Thyroid gland (tissue), 4 donors: ENCODE results near the gene USP28. TPM values are rescaled to one million over a fixed set of nuclear protein-coding genes. Genes with fewer than 3 reads are reported as not detected.
"Not testable (repeated sequence)": the region's sequence is repeated elsewhere in the genome, so short reads cannot be mapped to it uniquely, and the experiment has no call there.

Experiments used
- DNase-seq, 2 donors: peaks; one replicate each; pipeline ENCODE4 v3.0.0-alpha.2; 2019
- H3K27ac ChIP-seq, 3 donors: fragments of 200-600 bp; sonication (generic); 1 replicate in 2 of 3; 2 replicates in 1 of 3; pipeline ENCODE4 v1.5.1; 2016 to 2019; ENCODE audit warnings: mild to moderate bottlenecking in 1 of 3, moderate library complexity in 1 of 3
- H3K27me3 ChIP-seq: fragments of 200-600 bp; sonication (generic); one replicate; pipeline ENCODE4 v1.5.1; 2019
- H3K36me3 ChIP-seq, 2 donors: fragments of 200-600 bp; sonication (generic); one replicate each; pipeline ENCODE4 v1.5.1; 2016 to 2019
- H3K4me1 ChIP-seq, 2 donors: fragments of 200-600 bp; sonication (generic); one replicate each; pipeline ENCODE4 v1.5.1; 2017 to 2019
- H3K4me3 ChIP-seq, 3 donors: fragments of 200-600 bp; sonication (generic); replicated peaks in 1 of 3; 1 replicate in 2 of 3; 2 replicates in 1 of 3; pipeline ENCODE4 v1.5.1; 2016; ENCODE audit warnings: mild to moderate bottlenecking in 1 of 3
- H3K9me3 ChIP-seq: fragments of 200-600 bp; sonication (generic); one replicate; pipeline ENCODE4 v1.5.1; 2017
- POLR2A ChIP-seq, 2 donors: fragments of 450-650 bp; IDR thresholded peaks; one replicate each; pipeline ENCODE4 v1.6.1; 2017; ENCODE audit warnings: antibody characterized with exemption in 2 of 2, mild to moderate bottlenecking in 2 of 2, moderate library complexity in 1 of 2
- WGBS, 2 donors: methylation state at CpG; one replicate each; pipeline ENCODE4 v1.1.5; 2017; 5-methylcytosine and 5-hydroxymethylcytosine counted together
- intact Hi-C: fragments of 100-400 bp; cut with DNase I; formaldehyde crosslinking; loops from one replicate; pipeline ENCODE4 v1.15.1; 2023
- total RNA-seq, 4 donors: library from RNA; depleted of rRNA; stranded (reverse); fragments of >200 nt; gene quantifications; one replicate each; pipeline ENCODE4 v1.2.3, GENCODE V29; 2016
- TF ChIP-seq, protein P1 (sequence below), 6 experiments: fragments of 200-600 bp in 3 of 6; fragments of 450-650 bp in 3 of 6; sonication (generic) in 3 of 6; IDR thresholded peaks; one replicate each; pipeline ENCODE4 v1.5.1; 2016 to 2019; ENCODE audit warnings: antibody characterized with exemption in 6 of 6, mild to moderate bottlenecking in 2 of 6, inconsistent platforms in 1 of 6, moderate library complexity in 1 of 6

USP28 gene
- total RNA-seq, 4 donors from 2014 or later = 15.3 to 36.7 (median 26.2) TPM

- H3K4me1 ChIP-seq = no peaks in the 10 kb centered on the region
- DNase-seq = no peak
- 68 to 69% methylated on average over 6 of the region's 6 CpGs for WGBS, 2 donors
- no peaks in the 10 kb centered on the region for H3K9me3 ChIP-seq
- no peak overlapping the region for H3K27ac ChIP-seq
- no peaks in the 10 kb centered on the region for H3K36me3 ChIP-seq
- TF ChIP-seq, protein P1, sequence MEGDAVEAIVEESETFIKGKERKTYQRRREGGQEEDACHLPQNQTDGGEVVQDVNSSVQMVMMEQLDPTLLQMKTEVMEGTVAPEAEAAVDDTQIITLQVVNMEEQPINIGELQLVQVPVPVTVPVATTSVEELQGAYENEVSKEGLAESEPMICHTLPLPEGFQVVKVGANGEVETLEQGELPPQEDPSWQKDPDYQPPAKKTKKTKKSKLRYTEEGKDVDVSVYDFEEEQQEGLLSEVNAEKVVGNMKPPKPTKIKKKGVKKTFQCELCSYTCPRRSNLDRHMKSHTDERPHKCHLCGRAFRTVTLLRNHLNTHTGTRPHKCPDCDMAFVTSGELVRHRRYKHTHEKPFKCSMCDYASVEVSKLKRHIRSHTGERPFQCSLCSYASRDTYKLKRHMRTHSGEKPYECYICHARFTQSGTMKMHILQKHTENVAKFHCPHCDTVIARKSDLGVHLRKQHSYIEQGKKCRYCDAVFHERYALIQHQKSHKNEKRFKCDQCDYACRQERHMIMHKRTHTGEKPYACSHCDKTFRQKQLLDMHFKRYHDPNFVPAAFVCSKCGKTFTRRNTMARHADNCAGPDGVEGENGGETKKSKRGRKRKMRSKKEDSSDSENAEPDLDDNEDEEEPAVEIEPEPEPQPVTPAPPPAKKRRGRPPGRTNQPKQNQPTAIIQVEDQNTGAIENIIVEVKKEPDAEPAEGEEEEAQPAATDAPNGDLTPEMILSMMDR (IDR thresholded peaks at IDR 0.05) = no peak
- TF ChIP-seq POLR2A (IDR thresholded peaks at IDR 0.05) = no peak
- intact Hi-C loops = no loop called here
- H3K27me3 ChIP-seq = no peaks in the 10 kb centered on the region
- H3K4me3 ChIP-seq = no peak overlapping the region
These were observed 10.5 kb upstream of the USP28 start for GRCh38 chr11:113885897-113886296.

DNA sequence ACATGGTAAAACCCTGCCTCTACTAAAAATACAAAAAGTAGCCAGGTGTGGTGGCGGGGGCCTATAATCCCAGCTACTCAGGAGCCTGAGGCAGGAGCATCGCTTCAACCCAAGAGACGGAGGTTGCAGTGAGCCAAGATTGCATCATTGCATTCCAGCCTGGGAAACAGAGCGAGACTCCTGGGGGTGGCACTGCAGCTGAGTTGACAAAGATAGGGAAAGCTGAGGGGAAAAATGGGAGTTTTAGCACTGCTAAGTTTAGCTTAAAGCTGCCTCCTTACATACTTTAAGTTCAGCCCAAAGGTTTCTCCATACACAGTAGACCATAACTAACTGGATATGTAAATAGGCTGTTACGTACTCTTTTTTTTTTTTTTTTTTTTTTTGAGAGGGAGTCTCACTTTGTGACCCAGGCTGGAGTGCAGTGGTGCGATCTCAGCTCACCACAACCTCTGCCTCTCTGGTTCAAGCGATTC lies 9.0 kb upstream of the USP28 start:
- H3K4me3 ChIP-seq = no peak overlapping the region
- intact Hi-C loops = no loop called here
- H3K4me1 ChIP-seq = no peaks in the 10 kb centered on the region
- no peak overlapping the region for H3K27ac ChIP-seq
- DNase-seq = peak; percentile 47 to 56
- H3K27me3 ChIP-seq = no peaks in the 10 kb centered on the region
- no peaks in the 10 kb centered on the region for H3K36me3 ChIP-seq
- H3K9me3 ChIP-seq = no peaks in the 10 kb centered on the region
- 63 to 64% methylated on average over 7 of the region's 7 CpGs for WGBS, 2 donors
- TF ChIP-seq, protein P1 (IDR thresholded peaks at IDR 0.05) = no peak
- no peak for TF ChIP-seq POLR2A (IDR thresholded peaks at IDR 0.05)

DNA sequence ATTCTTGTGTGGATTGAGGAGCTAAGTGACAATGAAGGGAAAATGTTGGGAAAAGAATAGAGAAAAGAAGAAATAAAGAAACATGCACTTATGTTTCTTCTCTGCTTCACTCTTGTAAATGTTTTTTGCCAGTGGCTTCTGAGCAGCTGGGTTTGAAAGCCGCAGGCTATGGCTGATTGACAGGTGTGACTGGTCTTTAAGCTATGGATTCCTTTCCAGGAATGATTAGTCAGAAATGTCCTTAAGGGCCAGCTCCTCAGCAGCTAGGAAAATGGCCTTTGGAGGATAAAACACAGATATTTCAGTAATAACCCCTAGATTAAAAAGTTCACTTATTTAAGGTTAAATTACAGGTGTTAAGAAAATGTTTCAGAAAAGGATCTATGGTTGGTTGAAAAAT lies 6.5 kb upstream of the USP28 start:
- TF ChIP-seq, protein P1 (IDR thresholded peaks at IDR 0.05) = no peak
- no peak for TF ChIP-seq POLR2A (IDR thresholded peaks at IDR 0.05)
- Histone ChIP-seq H3K4me3 (no peak overlapping the region), H3K9me3 (no peaks in the 10 kb centered on the region), H3K27me3 (no peaks in the 10 kb centered on the region), H3K27ac (no peak overlapping the region), H3K4me1 (no peaks in the 10 kb centered on the region), H3K36me3 (no peaks in the 10 kb centered on the region)
- 93 to 94% methylated on average over 1 of the region's 1 CpG for WGBS, 2 donors
- intact Hi-C loops = no loop called here
- no peak for DNase-seq

DNA sequence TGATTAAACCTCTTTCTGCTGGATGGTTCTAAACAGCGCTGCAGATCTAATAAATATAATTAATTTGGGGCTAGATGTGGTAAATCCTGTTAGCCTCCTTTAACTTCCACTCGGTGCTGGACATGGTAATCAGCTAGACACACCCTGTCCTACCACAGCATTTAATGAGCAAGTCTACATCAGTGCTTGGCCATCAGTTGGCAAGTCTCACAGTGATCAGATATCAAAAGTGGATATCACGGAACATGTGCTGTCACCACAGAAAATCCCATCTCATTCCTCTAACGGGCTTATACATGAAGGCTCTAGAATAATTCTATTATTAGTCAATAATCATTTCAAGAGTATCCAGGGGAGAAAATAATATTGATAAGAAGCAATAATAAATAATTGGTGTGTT lies 5.6 kb upstream of the USP28 start:
- no peak for DNase-seq
- H3K27ac ChIP-seq = no peak overlapping the region
- H3K4me3 ChIP-seq = no peak overlapping the region
- no peak for TF ChIP-seq POLR2A (IDR thresholded peaks at IDR 0.05)
- TF ChIP-seq, protein P1 (IDR thresholded peaks at IDR 0.05) = no peak
- 82 to 89% methylated on average over 4 of the region's 4 CpGs for WGBS, 2 donors
- no peaks in the 10 kb centered on the region for H3K36me3 ChIP-seq
- H3K4me1 ChIP-seq = no peaks in the 10 kb centered on the region
- no peaks in the 10 kb centered on the region for H3K9me3 ChIP-seq
- intact Hi-C loops = no loop called here
- no peaks in the 10 kb centered on the region for H3K27me3 ChIP-seq

- H3K4me1 ChIP-seq, H3K27me3 ChIP-seq, intact Hi-C loops, H3K27ac ChIP-seq, H3K9me3 ChIP-seq, DNase-seq, H3K4me3 ChIP-seq, H3K36me3 ChIP-seq: not testable (repeated sequence)
- WGBS, 2 donors = 93 to 100% methylated on average over 3 to 4 of the region's 4 CpGs
These were observed 4.1 kb upstream of the USP28 start for GRCh38 chr11:113879446-113879845.

DNA sequence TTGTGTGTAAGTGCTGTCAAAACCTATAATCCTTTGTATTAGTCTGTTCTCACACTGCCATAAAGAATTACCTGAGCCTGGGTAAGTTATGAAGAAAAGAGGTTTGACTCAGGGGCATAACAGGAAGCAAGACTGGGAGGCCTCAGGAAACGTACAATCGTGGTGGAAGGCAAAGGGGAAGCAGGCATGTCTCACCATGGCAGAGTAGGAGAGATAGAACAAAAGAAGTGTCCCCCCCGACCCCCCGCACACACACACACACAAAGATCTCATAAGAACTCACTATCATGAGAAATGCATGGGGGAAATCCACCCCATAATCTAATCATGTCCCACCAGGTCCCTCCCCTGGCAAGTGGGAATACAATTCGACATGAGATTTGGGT lies 2.3 kb upstream of the USP28 start:
- H3K4me1 ChIP-seq = peaks cover 5 to 8% of the 10 kb centered on the region in 2 donors
- H3K27me3 ChIP-seq = no peaks in the 10 kb centered on the region
- no peak for DNase-seq
- 76 to 84% methylated on average over 5 of the region's 5 CpGs for WGBS, 2 donors
- H3K4me3 ChIP-seq = no peak overlapping the region
- intact Hi-C loops = no loop called here
- H3K27ac ChIP-seq = no peak overlapping the region
- H3K36me3 ChIP-seq = no peaks in the 10 kb centered on the region
- H3K9me3 ChIP-seq = no peaks in the 10 kb centered on the region
- no peak for TF ChIP-seq POLR2A (IDR thresholded peaks at IDR 0.05)
- TF ChIP-seq, protein P1 (IDR thresholded peaks at IDR 0.05) = no peak
